Upper lobe of left lung (tissue), 4 donors: ENCODE measurements around the gene ST3GAL4.

ENCODE experiments used
- CTCF ChIP-seq, 6 experiments: fragments of 450-650 bp in 4 of 6; fragments of 200-600 bp in 2 of 6; sonication (generic) in 2 of 6; IDR thresholded peaks; one replicate each; pipeline ENCODE4 v1.5.1; 2016 to 2019; ENCODE audit warnings: antibody characterized with exemption in 6 of 6
- POLR2AphosphoS5 ChIP-seq, 2 donors: sonication (generic); formaldehyde crosslinking; IDR thresholded peaks; one replicate each; pipeline ENCODE4 v1.5.1; 2017; ENCODE audit warnings: antibody characterized with exemption in 2 of 2

- no peak for TF ChIP-seq POLR2AphosphoS5 (IDR thresholded peaks at IDR 0.05)
- no peak for TF ChIP-seq CTCF (IDR thresholded peaks at IDR 0.05)
These were observed 82.8 kb downstream of the ST3GAL4 start for GRCh38 chr11:126438272-126438671.
